ENCODE results near the gene CPTP.

- TF ChIP-seq, protein P1, sequence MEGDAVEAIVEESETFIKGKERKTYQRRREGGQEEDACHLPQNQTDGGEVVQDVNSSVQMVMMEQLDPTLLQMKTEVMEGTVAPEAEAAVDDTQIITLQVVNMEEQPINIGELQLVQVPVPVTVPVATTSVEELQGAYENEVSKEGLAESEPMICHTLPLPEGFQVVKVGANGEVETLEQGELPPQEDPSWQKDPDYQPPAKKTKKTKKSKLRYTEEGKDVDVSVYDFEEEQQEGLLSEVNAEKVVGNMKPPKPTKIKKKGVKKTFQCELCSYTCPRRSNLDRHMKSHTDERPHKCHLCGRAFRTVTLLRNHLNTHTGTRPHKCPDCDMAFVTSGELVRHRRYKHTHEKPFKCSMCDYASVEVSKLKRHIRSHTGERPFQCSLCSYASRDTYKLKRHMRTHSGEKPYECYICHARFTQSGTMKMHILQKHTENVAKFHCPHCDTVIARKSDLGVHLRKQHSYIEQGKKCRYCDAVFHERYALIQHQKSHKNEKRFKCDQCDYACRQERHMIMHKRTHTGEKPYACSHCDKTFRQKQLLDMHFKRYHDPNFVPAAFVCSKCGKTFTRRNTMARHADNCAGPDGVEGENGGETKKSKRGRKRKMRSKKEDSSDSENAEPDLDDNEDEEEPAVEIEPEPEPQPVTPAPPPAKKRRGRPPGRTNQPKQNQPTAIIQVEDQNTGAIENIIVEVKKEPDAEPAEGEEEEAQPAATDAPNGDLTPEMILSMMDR (IDR thresholded peaks at IDR 0.05): peak in 3 of 4 experiments; percentile 47 to 78 (median 70)
- TF ChIP-seq POLR2A (IDR thresholded peaks at IDR 0.05): no peak
These were observed 34.3 kb upstream of the CPTP start for GRCh38 chr1:1290238-1290731.

Measured in prostate gland (tissue), 2 donors.